HK-2 (cell line): Measurements from ENCODE around the gene ZFYVE27.
A peak's percentile ranks its signal among the peaks of the same experiment; 100 is the strongest.
"Not testable (repeated sequence)": the region's sequence is repeated elsewhere in the genome, so short reads cannot be mapped to it uniquely, and the experiment has no call there.

Source experiments
- DNase-seq: peaks from one replicate; pipeline ENCODE4 v3.0.0-alpha.2; 2018; ENCODE audit not compliant: unreplicated experiment

The ZFYVE27 gene

DNA sequence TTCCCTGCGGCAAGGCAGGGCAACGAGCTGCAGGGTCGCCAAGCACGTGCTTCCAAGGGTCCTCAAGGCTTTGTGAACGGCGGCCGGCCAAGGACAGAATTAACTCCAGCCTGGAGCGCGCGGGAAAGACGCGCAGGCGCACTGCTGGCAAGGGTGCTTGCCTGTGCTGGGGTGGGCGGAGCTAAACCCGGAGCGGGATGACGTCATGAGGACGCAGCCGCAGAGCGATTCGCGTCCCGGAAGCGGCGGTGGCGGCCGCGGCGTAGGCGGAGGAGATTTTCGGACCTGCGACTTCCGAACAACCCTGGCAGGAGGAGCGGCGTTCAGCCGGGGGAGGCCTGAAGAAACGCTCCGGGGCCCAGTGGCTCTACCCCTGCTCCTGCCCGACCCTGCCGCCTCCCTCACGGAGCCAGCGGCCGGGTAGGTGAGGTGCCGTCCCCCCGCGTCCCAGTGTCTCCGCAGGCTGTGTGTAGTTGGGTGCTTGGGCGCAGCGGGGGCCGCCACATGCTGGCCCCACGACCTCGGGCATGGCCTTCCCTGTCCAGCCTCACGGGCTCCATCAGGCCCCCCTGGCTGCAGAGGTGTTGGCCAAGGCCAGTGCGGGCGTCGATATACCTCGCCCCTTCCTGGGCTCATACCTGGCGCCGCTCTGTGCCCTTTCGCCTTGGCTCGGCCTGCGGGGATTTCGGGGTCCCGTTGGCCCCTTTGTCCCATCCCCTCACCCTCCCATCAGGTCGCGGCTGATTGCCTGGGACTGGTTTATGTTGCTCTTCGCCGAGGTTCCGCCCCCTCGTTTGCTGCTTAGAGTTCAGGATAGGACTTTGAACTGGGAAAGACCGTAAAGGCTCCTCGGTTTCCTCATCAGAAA lies at the start of gene ZFYVE27:
Gene ZFYVE27 (plus strand): TSS at position 227 of the 868 bp plus-strand sequence. CDS start 1,350 bp downstream, outside the sequence.
- DNase-seq: peak; percentile 99

DNA sequence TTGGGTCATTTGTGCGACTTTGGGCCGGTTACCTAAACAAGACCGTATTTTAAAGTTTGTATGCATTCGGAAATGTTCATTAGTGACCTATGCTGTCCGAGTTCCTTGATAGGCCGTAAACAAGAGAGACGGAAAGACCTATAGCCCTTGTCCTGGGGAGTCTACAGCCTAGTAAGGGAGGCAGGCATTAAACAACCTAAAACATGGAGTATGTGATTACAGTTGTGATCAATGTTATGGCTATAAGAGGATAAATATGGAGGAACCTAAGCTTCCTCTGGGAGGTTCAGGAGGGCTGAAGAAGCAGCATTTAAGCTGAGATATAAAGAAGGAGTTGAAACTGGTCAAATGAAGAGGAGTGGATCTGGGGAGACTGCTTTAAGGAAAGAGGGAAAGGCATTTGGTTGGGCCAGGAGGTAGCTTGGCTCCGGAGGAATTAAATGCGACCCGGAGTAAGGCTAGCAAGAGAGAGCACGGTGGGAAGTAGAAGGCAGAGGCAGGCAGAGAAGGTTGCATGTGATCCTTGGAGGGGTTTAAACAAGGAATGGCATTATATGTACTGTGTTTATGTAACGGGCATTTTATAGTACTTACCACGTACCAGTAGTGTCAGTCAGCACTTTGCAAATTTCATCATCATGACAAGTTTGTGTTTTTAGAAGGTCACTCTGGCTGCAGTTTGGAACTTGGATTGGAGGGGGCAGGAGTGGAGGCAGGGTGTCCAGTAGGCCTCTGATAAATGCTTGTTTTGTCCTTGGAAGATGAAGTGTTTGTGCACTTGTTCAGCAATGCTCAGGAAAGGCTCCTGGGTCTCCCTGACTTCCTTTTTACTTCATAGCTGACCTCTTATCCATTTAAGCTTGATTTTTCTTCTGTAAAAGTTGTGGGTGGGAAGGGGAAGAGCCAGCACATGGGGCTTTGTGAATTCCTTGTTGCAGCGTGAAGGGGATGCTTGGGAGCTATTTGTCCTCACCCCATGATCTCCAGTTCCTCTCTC lies 48.8 kb upstream of the ZFYVE27 start:
- no peak for DNase-seq

DNA sequence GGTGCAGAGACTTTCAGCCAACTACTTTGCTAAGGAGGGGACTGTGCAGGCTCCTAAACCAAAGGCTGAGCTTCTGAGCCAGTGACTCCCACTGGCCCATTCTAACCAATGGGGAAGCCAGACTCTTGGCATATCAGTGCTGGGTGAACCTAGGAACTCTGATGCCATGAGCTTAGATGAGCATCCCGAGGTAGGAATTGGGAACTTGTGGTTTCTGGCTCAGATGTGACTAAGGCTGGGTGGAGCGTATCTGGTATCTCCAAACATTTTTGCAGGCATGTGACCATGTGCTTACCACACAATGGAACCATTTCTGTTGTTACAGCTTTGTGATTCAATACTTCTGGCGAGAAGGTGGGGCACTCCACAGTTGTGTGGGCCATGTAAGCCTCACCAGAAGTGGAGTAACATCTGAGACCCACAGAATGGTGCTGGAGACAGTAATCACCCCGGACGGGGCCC lies 47.3 kb upstream of the ZFYVE27 start:
- peak; percentile 74 for DNase-seq

GRCh38 chr10:97690133-97690532 lies 46.8 kb upstream of the ZFYVE27 start:
- no peak for DNase-seq

DNA sequence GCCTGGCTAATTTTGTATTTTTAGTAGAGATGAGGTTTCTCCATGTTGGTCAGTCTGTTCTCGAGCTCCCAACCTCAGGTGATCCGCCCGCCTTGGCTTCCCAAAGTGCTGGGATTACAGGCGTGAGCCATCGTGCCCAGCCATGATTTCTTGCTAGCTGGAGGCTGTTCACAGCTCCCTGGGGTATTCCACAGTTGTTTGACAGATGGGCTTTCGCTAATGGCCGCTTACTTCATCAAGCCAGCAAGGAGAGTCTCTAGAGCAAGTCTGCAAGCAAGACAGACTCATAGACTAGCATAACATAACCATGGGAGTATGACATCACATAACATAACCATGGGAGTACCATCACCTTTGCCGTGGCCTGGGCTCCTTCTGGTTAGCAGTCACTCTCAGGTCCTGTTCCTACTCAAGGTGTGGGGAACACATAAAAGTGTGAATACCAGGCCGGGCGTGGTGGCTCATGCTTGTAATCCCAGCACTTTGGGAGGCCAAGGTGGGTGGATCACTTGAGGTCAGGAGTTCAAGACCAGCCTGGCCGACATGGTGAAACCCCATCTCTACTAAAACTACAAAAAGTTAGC lies 38.8 kb upstream of the ZFYVE27 start:
- not testable (repeated sequence) for DNase-seq

- DNase-seq: no peak
These were observed 35.4 kb upstream of the ZFYVE27 start for GRCh38 chr10:97701438-97702069.

GRCh38 chr10:97703398-97704067 lies 33.4 kb upstream of the ZFYVE27 start:
- no peak for DNase-seq

- DNase-seq: no peak
These were observed 32.6 kb upstream of the ZFYVE27 start for GRCh38 chr10:97704341-97704740.

DNA sequence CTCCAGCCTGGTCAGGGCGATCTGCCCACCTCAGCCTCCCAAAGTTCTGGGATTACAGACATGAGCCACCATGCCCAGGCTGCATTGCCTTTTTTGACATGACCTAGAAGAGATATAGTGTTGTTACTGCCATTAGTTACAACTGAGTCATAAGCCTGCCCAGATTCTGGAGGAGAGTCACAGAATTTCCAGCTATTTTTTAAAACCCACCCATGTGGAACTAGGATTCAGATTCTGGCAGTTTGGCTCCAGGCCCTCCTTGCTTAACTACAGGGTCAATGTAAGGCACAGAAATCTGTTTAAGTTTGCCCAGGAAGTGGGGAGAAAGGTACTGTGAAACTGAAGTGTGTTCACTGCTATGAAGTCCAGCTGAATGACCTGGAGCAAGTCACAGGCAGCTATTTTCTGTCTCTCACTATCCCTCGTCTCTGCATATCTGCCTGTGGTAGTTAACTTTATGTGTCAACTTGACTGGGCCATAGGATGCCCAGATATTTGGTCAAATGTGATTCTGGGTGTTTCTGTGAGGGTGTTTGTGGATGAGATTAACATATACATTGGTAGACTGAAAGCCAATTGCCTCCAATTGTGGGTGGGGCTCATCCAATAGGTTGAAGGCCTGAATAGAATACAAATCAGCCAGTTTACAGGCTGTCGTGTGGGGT lies 31.8 kb upstream of the ZFYVE27 start:
- no peak for DNase-seq

- no peak for DNase-seq
These were observed 29.6 kb upstream of the ZFYVE27 start for GRCh38 chr10:97707134-97707861.

DNA sequence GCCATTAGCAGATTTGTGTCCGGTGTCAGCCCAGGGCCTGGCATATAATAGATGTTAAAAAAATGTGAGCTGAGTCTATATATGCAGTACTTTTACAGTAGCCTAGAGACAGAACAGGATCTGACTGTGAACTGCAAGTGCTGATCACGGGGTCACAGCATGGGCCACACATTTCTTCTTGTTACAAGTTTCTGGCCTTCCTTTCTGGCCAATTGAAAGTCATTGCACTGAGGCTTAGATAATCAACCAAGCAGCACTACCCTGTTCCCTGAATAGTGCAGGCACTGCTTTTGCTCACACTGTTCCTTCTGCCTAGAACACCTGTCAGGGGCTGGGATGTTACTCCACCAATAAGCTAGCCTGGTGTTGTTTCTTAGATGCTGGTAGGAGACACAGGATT lies 28.8 kb upstream of the ZFYVE27 start:
- no peak for DNase-seq

DNA sequence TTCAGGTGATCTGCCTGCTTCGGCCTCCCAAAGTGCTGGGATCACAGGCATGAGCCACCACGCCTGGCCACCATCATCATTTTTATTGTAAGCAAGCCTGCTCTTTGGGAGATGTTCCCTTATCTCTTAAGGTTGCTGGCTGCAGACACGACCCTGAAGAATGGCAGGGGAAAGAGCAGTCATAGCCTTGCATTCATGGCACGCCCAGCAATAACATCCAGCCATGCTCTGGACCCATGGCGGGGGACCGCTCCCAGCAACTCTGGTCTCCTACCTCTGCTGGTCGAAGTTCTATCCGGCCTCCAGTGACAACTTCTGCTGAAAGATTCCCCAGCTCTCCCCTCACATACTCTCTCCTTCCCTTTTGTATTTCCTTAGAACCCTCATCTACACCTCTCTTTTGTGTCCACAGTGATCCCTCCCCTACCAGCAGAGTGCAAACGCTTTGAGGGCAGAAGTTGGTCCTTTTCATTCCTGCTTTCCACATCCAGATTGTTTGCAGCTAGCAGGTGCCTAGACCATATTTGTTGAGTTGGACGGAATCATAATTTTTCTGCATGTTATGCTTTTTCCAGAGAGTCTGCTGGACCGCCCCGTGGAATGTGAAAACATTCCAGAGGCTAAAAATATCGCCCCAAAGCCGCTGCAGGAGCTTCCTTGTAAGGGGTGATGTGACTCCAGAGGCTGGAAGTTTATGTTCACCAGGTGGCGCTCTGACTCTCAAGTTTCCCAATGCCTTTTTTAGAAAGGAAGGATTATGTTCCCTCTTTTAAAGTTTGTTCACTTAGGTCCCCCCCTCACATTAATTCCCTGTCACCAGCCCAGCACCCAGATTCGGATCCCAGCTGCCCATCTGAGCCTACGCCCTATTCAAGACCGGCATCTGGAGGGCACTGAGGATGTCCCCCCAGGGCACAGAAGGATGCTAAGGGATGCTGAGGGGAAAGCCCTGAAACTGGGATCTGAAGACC lies 27.7 kb upstream of the ZFYVE27 start:
- DNase-seq: peak; percentile 56

- DNase-seq: no peak
These were observed 25.0 kb upstream of the ZFYVE27 start for GRCh38 chr10:97711640-97712572.

GRCh38 chr10:97713339-97713825 lies 23.5 kb upstream of the ZFYVE27 start, which contains the start of gene MARVELD1:
Gene MARVELD1 (plus strand): TSS chr10:97713730. CDS start chr10:97713877, 147 bp downstream.
- DNase-seq: peak; percentile 81

- peak; percentile 81 for DNase-seq
These were observed 23.0 kb upstream of the ZFYVE27 start for GRCh38 chr10:97713826-97714400.

DNA sequence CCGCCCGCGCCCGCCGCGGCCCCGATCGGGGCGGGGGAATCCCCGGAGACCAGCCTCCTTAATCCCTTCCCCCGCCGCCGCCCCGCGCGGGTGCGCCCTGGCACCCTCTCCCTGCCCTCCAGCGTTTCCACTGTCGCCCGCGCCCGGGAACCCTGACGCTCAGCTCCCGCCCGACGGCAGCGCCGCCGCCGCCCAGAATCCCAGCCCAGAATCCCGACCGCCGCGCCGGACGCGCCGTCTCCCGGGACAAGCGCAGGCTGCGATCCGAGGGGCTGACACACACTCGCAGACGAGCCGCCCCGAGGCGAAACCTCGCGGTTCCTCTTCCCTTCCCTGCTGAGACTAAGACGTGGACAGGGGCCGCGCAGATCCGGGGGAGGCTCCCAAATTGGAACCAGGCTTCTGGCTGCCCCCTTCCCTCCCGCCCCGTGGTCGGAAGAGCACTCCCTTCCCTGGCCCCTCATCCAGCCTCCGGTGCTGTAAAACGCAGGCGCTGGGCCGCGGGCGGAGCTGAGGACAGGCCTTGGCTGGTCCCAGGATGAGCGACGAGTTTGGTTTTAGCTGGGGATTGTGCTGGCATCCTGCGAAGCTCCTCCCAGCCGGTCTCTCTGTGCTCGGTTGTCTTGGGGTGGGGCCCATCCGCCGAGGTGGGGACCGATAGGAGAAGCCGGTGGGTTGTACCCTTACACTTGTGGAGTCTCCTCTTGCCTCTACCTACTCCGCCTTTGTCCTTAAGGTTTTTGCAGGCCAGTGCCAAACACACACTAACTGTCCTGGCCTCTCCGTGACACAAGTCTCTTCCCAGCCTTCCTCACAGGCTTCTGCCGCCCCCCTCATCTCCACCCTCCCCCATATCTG lies 22.3 kb upstream of the ZFYVE27 start:
- peak; percentile 77 for DNase-seq
